ENCODE measurements around the gene ITGB3.

DNA sequence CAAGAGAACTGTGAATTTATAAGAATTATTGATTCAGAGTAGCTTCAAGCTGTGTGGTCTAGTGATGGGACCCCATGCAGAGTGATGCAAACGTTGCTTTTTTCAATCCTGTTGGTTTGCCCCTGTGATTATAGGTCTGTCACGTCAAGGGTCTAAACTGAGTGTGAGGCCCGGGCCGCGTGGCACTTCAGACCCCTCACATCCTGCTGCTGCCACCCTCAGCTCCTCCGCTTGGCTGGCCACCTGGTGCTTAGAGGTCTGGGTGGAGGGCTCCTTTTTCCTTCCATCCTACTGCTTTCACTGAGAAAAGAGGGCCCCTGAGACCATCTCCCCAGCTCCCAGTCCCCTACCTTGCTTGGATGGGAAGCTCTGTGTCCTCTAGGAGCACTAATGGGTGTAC, 32.5 kb upstream of the ITGB3 start:
- TF ChIP-seq TAF1 (IDR thresholded peaks at IDR 0.05; ENCODE audit: borderline replicate concordance, low read depth, low read length): no peak
- no peak for TF ChIP-seq POLR2A (IDR thresholded peaks at IDR 0.05; ENCODE audit: low read depth, low read length)
- TF ChIP-seq POLR2AphosphoS5 (IDR thresholded peaks at IDR 0.05; ENCODE audit: low read depth, low read length): no peak

Data from GM12892 (cell line).